SH-SY5Y (cell line): Measurements from ENCODE around the gene TTLL3.

Experiments
- GATA2 ChIP-seq: IDR thresholded peaks from 2 replicates; pipeline ENCODE4 v1.6.1; 2011; ENCODE audit warnings: mild to moderate bottlenecking, low read depth, low read length
- GATA3 ChIP-seq: IDR thresholded peaks from 2 replicates; pipeline ENCODE4 v1.6.1; 2011; ENCODE audit warnings: low read depth, mild to moderate bottlenecking, low read length, moderate library complexity

GRCh38 chr3:9825451-9826040 is 15.5 kb downstream of the TTLL3 start:
- TF ChIP-seq GATA2 (no peak), GATA3 (no peak)
